Stimulated activated naive B cell treated with anti-CD40 and anti-IgM and Interleukin-4, amounts not matched to agents 10 μg/mL and 1 μg/mL and 100 μg/mL, for 72 hours (primary cell): ENCODE measurements around the gene NRXN3.

ENCODE experiments used
- ATAC-seq, 2 donors: fragments of 150-1000 bp; cut with Tn5 transposase; replicated peaks; 2 replicates each; pipeline ENCODE4 v1.10.0; 2021; ENCODE audit warnings: moderate library complexity in 1 of 2
- DNase-seq: peaks from one replicate; pipeline ENCODE4 v3.0.0; 2021
- H3K27ac Mint-ChIP-seq: one replicate; pipeline ENCODE4 v1.8.0; 2022; ENCODE audit warnings: mild to moderate bottlenecking, mixed read lengths
- H3K27me3 Mint-ChIP-seq, 2 donors: one replicate each; pipeline ENCODE4 v1.8.0; 2022; ENCODE audit warnings: mixed read lengths in 2 of 2
- H3K36me3 Mint-ChIP-seq, 2 donors: one replicate each; pipeline ENCODE4 v1.8.0; 2022; ENCODE audit warnings: mixed read lengths in 2 of 2, mild to moderate bottlenecking in 1 of 2
- H3K4me1 Mint-ChIP-seq, 2 donors: one replicate each; pipeline ENCODE4 v1.8.0; 2022; ENCODE audit warnings: mixed read lengths in 2 of 2, mild to moderate bottlenecking in 1 of 2
- H3K4me3 Mint-ChIP-seq, 2 donors: one replicate each; pipeline ENCODE4 v1.8.0; 2022; ENCODE audit warnings: mild to moderate bottlenecking in 2 of 2, mixed read lengths in 2 of 2, moderate library complexity in 1 of 2
- H3K9me3 Mint-ChIP-seq, 2 donors: one replicate each; pipeline ENCODE4 v1.8.0; 2022; ENCODE audit warnings: mixed read lengths in 2 of 2, mild to moderate bottlenecking in 1 of 2

NRXN3 gene

DNA sequence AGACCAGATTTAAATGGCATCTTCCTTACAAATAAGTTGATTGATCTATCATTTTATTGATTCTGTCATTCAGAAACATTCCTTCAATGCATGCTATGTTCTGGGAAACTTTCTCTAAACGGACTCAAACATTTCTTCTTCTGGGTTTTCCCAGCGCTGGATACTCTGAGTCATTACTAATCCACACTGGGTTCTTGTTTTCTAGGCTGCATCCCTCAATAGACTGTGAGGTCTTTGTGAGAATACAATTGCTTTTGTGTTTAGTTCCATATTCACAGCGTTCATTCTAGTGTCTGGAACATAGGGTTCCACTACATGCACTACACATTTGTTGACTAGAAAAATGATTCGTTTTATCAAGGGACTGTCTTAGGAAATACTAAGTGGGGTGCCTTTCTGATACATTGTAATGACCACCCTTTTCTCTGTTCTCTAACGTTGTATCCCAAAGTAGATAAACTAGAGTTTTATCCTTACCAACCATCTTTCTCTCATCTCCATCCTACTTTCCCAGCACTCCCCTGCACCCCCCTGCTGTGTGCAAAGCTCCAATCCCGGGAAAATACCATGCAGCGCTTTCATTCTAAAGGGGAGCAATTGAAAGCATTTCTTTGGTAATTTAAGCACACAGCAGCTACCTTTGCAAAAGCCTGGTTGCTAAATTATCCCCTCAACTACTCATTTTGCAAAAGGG, 1162.5 kb downstream of the NRXN3 start:
- H3K27me3 Mint-ChIP-seq: no peaks in the 10 kb centered on the region
- peaks cover 0 to 6% of the 10 kb centered on the region in 2 donors for H3K9me3 Mint-ChIP-seq
- H3K36me3 Mint-ChIP-seq: no peaks in the 10 kb centered on the region
- no peak overlapping the region for H3K27ac Mint-ChIP-seq
- DNase-seq (no peak), ATAC-seq (no peak)
- no peaks in the 10 kb centered on the region for H3K4me1 Mint-ChIP-seq
- H3K4me3 Mint-ChIP-seq: no peak overlapping the region

DNA sequence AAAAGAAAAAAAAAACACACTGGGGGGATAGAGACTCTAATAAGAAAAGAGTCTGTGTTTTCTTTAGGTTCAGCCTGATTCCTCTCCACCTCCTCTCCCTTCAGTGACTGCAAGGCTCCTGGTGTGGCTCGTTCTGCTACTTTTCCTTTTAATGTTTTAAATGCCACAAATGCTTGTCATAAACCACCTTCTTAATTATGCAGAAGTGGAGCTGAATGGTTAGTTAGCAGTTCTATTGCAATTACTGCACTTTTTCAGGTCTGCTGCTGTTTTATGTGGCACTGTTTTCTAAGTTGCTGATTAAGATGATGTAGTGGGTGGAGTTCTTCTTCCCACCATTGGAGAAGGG, 1163.0 kb downstream of the NRXN3 start:
- peaks cover 0 to 6% of the 10 kb centered on the region in 2 donors for H3K9me3 Mint-ChIP-seq
- ATAC-seq: no peak
- H3K27ac Mint-ChIP-seq: no peak overlapping the region

DNA sequence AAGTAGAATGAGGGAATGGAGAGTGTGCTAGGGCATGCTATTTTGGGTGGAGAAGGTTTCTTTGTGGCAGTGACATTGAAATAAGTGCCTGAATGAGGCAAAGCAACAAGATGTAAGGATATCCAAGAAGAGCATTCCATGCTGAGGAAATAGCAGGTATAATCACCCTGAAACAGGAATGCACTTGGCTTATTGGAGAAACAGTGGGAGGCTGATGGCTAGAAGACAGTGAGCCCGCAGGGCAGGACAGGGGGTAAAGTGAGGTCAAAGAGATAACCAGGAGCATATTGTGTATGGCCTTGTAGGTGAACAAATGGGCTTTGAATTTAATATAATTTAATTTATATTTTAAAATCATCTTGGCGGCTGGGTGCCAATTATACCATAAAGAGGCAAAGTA, 1164.1 kb downstream of the NRXN3 start:
- H3K36me3 Mint-ChIP-seq: no peaks in the 10 kb centered on the region
- ATAC-seq: no peak
- H3K4me1 Mint-ChIP-seq: no peaks in the 10 kb centered on the region
- H3K27me3 Mint-ChIP-seq: no peaks in the 10 kb centered on the region
- H3K4me3 Mint-ChIP-seq: no peak overlapping the region
- H3K9me3 Mint-ChIP-seq: peaks cover 0 to 6% of the 10 kb centered on the region in 2 donors
- no peak for DNase-seq
- no peak overlapping the region for H3K27ac Mint-ChIP-seq

More for the DNA sequence above, 1163.0 kb downstream of the NRXN3 start:
- H3K36me3 Mint-ChIP-seq: no peaks in the 10 kb centered on the region
- H3K4me3 Mint-ChIP-seq: no peak overlapping the region
- H3K4me1 Mint-ChIP-seq: no peaks in the 10 kb centered on the region
- no peaks in the 10 kb centered on the region for H3K27me3 Mint-ChIP-seq
- DNase-seq: no peak

DNA sequence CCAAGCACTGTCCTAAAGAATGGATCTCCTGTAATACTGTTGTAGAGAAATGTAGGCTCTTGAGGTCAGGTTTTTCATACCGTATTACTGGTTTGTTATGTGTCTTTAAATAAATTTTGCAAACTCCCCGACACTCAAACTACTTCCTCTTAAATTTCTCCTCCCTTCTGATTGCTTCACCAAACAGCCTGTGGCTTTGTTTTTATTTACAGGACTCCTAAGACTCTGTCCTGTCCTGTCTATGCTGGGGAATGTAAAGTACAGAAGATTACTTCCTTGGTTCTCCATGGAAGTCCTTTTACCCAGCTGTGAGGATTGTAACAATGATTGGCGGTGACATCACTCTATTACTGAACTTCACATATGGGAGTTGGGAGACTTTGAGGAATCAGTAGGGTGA, 1167.6 kb downstream of the NRXN3 start:
- H3K4me1 Mint-ChIP-seq: no peaks in the 10 kb centered on the region
- no peak for DNase-seq
- no peak overlapping the region for H3K27ac Mint-ChIP-seq
- no peak overlapping the region for H3K4me3 Mint-ChIP-seq
- peaks cover 0 to 1% of the 10 kb centered on the region in 2 donors for H3K9me3 Mint-ChIP-seq
- H3K27me3 Mint-ChIP-seq: no peaks in the 10 kb centered on the region
- no peak for ATAC-seq
- no peaks in the 10 kb centered on the region for H3K36me3 Mint-ChIP-seq

DNA sequence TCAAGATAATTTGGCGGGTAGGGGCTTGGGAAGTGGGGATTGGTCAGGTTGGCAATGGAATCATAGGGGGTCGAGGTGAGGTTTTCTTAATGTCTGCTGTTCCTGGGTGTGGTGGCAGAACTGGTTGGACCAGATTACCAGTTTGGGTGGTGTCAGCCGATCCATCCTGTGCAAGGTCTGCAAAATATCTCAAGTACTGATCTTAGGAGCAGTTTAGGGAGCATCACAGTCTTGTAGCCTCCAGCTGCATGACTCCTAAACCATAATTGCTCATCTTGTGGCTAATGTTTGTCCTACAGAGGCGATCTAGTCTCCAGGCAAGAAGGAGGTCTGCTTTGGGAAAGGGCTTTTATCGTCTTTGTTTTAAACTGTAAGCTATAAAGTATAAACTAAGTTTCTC, 1172.8 kb downstream of the NRXN3 start:
- peaks cover 0 to 3% of the 10 kb centered on the region in 2 donors for H3K9me3 Mint-ChIP-seq
- no peak for ATAC-seq
- no peaks in the 10 kb centered on the region for H3K4me1 Mint-ChIP-seq
- DNase-seq: no peak
- H3K27ac Mint-ChIP-seq: no peak overlapping the region
- no peaks in the 10 kb centered on the region for H3K27me3 Mint-ChIP-seq
- no peaks in the 10 kb centered on the region for H3K36me3 Mint-ChIP-seq
- no peak overlapping the region for H3K4me3 Mint-ChIP-seq

DNA sequence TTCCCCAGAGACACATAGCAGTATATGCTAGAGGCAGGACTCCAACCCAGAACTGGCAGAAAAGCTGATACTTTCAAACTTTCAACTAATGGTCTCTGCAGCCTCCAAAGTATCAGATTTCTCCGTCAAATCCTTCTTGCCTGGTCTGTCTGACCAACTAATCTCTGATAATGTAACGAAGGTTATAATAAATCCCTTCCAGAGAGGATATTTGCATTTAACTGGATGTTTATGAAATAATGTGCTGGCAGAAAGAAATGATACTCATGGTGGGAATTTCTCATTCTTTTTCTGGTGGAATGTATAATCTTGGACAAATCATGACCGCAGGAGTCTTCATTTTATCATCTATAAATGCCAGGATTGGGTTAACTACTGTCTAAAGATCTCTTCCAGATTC, 1180.8 kb downstream of the NRXN3 start:
- DNase-seq (no peak), ATAC-seq (no peak)
- H3K4me3 Mint-ChIP-seq: no peak overlapping the region
- H3K4me1 Mint-ChIP-seq: no peaks in the 10 kb centered on the region
- H3K27me3 Mint-ChIP-seq: no peaks in the 10 kb centered on the region
- no peaks in the 10 kb centered on the region for H3K9me3 Mint-ChIP-seq
- no peaks in the 10 kb centered on the region for H3K36me3 Mint-ChIP-seq
- no peak overlapping the region for H3K27ac Mint-ChIP-seq

DNA sequence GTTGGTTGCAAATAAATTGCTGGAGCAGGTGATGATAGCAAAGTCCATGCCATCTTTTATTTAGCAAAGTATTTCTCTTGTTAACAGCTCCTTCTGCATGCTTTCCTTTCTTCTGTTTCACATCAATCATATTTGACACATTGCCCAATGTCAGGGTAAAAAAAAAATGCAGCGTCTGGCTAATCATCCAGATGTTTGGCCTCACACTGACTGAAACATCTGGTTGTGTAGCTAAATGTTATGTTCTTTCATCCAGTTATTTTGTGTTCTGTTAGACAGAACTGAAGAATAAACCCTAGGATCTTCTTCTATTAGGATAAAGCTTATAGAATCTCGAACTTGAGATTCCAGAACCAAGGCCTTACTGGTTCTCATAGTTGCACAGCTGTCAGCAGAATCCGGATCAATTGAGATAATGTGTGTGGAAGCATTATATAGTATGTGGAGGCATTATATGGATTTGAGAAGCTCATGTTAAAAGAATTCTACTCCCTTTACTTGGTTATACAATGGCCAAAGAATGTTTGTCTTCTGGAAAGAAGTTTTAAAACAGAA, 1182.0 kb downstream of the NRXN3 start:
- H3K27ac Mint-ChIP-seq: no peak overlapping the region
- no peaks in the 10 kb centered on the region for H3K4me1 Mint-ChIP-seq
- H3K36me3 Mint-ChIP-seq: no peaks in the 10 kb centered on the region
- no peaks in the 10 kb centered on the region for H3K9me3 Mint-ChIP-seq
- ATAC-seq (no peak), DNase-seq (no peak)
- no peaks in the 10 kb centered on the region for H3K27me3 Mint-ChIP-seq
- no peak overlapping the region for H3K4me3 Mint-ChIP-seq

DNA sequence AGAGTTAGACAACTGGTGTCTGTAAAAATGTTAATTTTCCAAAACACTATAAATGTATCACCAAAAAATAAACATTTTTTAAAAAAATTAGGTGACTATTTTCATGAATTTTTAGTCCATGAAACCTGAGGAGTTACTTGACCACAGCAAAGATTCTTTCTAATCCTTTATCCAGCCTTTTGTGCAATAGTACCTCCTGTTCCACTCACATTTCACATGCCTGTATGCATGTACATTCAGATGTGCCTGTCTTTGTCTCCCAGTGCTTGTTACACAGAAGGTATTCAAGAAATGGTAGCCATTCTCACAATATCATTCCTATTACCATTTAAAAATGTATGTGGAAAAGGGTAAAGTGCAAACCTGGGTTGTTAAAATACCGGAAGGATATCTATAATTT, 1184.2 kb downstream of the NRXN3 start:
- no peak for DNase-seq
- Mint-ChIP-seq H3K27ac (no peak overlapping the region), H3K36me3 (no peaks in the 10 kb centered on the region), H3K4me1 (no peaks in the 10 kb centered on the region), H3K27me3 (no peaks in the 10 kb centered on the region), H3K4me3 (no peak overlapping the region), H3K9me3 (no peaks in the 10 kb centered on the region)
- no peak for ATAC-seq

DNA sequence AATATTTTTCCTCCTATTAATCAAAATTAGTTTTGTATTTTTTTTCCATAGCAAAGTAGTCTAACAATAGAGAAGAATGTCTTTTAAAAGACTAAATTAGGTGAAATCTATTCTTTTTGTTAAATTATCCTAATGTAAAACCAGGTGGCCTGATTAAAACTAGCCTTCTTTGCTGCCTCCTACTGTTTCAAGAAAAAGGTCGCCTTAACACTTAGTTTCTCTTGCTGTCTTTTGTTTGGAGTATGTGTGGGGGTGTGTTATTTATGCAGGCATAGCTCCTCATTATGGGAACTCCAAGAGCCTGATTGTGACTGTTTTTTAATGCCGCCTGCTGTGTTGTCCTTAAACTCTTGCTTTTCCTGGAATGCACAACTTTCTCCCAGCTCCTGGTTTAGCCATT, 1185.9 kb downstream of the NRXN3 start:
- no peaks in the 10 kb centered on the region for H3K9me3 Mint-ChIP-seq
- H3K27me3 Mint-ChIP-seq: no peaks in the 10 kb centered on the region
- no peaks in the 10 kb centered on the region for H3K4me1 Mint-ChIP-seq
- H3K4me3 Mint-ChIP-seq: no peak overlapping the region
- no peak for ATAC-seq
- no peaks in the 10 kb centered on the region for H3K36me3 Mint-ChIP-seq
- H3K27ac Mint-ChIP-seq: no peak overlapping the region
- no peak for DNase-seq

DNA sequence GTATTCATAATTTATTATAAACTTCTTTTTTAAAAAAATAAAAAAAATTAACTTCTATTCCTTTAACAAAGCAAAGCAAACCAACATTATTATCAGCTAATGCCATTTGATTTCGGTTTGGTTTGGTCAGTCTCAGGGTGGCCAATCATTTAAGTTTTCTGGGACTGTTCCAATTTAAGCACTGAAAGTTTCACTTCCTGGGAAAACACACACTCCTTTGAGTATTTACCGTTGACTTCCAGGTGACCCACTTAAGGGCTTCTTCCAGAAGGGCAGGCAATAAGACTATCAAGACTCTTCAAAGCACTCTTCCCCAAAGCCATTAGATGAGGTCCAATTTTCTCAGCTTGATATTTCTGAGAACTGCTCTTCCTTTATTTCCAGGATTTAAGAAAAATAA, 1187.1 kb downstream of the NRXN3 start:
- no peaks in the 10 kb centered on the region for H3K36me3 Mint-ChIP-seq
- H3K27ac Mint-ChIP-seq: no peak overlapping the region
- H3K4me1 Mint-ChIP-seq: no peaks in the 10 kb centered on the region
- ATAC-seq: no peak
- no peaks in the 10 kb centered on the region for H3K27me3 Mint-ChIP-seq
- H3K9me3 Mint-ChIP-seq: no peaks in the 10 kb centered on the region
- no peak overlapping the region for H3K4me3 Mint-ChIP-seq
- no peak for DNase-seq

DNA sequence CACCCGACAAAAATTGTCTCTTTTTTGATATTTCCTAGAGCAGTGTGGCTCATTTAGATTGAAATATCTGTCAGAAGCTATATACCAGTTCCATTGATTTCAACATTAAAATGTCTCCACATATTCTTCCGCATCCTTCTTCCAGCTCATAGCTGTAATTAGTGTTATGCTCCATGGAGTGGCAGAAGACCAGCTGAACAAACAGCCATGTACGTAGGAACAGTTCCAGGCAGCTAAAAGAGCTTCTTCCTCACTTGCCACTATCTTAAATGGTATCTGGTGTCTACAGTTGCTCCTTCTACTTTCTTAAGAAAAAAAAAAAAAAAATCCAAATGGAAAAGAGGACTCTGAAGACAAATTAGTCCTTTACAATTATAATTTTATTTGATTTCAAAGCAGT, 1193.1 kb downstream of the NRXN3 start:
- DNase-seq: no peak
- Mint-ChIP-seq H3K9me3 (peaks cover 0 to 4% of the 10 kb centered on the region in 2 donors), H3K4me3 (no peak overlapping the region), H3K36me3 (no peaks in the 10 kb centered on the region), H3K4me1 (no peaks in the 10 kb centered on the region), H3K27ac (no peak overlapping the region), H3K27me3 (no peaks in the 10 kb centered on the region)
- no peak for ATAC-seq

DNA sequence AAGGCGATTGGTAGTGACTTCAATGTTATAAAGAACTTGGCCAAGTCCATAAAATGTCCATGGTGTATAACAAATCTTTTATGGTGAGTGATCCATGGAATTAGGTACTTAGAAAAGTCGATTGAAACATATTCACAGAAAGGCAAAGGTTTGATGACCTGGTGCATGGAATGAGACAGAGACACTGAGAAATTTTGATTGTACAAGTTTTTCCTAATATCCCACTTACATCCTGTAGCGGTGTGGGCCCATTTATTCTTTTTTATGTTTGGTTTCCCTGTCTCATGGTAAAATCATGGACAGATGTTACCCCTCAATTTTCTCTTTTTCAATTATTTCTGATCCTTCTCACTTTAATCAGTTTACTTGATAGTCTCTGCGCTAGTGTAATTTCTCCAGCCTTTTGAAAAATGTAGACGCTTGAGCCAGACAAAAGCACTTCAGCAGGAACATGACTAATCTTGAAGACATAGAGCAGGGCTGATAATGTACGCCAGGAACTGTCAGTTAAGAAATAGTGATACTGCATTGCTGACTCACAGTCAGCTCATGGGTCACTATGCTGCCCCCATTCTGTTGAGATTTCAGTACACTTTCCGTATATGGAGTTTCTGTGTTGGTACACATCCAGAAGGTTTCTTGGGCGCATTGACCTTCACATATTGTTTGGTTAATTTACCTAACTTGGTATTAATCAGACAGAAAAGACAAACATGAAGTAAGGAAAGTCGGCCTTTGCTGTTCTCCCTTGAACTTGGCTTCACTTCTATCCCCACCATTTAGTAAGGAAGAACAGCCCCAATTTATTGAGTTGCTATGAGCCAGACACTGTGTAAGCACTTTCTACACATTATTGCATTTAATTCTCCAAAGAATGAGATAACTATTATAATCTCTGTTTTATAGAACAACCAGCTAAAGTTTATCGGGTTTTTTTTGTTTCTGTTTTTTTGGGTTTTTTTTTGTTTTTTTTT, 1199.5 kb downstream of the NRXN3 start:
- H3K4me3 Mint-ChIP-seq: no peak overlapping the region
- H3K9me3 Mint-ChIP-seq: peaks cover 3 to 7% of the 10 kb centered on the region in 2 donors
- H3K27ac Mint-ChIP-seq: no peak overlapping the region
- DNase-seq: no peak
- no peak for ATAC-seq
- no peaks in the 10 kb centered on the region for H3K27me3 Mint-ChIP-seq
- no peaks in the 10 kb centered on the region for H3K4me1 Mint-ChIP-seq
- H3K36me3 Mint-ChIP-seq: no peaks in the 10 kb centered on the region

DNA sequence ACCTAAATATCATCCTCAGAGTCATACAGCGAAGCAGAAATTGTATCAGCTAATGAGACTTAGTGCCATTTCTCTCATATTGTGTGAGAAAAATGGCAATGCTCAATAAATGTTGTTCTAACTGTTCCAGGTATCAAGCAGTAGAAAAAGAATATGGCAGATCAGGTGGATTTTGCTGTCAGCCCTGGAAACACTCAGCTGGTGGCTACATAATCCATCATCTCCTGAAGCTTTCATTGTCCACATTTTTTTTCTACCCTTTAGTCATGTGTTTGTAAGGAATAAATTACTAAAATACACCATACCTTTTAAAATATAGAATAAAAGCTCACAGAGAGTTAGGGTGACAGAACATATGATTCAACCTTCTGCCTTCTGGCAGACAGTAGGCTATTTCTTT, 1200.8 kb downstream of the NRXN3 start:
- H3K4me1 Mint-ChIP-seq: no peaks in the 10 kb centered on the region
- H3K27ac Mint-ChIP-seq: no peak overlapping the region
- H3K4me3 Mint-ChIP-seq: no peak overlapping the region
- DNase-seq (no peak), ATAC-seq (no peak)
- peaks cover 3 to 7% of the 10 kb centered on the region in 2 donors for H3K9me3 Mint-ChIP-seq
- no peaks in the 10 kb centered on the region for H3K27me3 Mint-ChIP-seq
- no peaks in the 10 kb centered on the region for H3K36me3 Mint-ChIP-seq

DNA sequence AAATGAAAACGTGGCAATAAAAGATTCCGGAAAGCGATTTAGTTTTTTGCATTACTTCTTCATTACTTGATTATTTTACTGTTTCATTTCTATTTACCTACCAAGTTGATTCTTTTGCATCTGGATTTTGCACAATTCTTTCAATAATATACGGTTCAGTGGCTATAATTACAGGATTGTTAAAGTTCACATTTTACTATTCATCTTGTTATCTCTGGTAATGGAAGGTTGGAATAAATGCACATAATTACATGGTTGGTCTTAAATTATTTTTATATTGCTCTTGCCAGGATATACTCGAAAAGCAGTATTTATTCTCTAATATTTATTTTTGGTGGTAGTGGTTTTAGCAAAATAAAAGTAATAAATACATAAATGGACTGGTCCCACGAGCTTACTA, 1203.3 kb downstream of the NRXN3 start:
- H3K27ac Mint-ChIP-seq: no peak overlapping the region
- no peak overlapping the region for H3K4me3 Mint-ChIP-seq
- DNase-seq (no peak), ATAC-seq (no peak)
- H3K36me3 Mint-ChIP-seq: no peaks in the 10 kb centered on the region
- no peaks in the 10 kb centered on the region for H3K27me3 Mint-ChIP-seq
- H3K9me3 Mint-ChIP-seq: peaks cover 3% of the 10 kb centered on the region in 2 donors
- H3K4me1 Mint-ChIP-seq: no peaks in the 10 kb centered on the region

DNA sequence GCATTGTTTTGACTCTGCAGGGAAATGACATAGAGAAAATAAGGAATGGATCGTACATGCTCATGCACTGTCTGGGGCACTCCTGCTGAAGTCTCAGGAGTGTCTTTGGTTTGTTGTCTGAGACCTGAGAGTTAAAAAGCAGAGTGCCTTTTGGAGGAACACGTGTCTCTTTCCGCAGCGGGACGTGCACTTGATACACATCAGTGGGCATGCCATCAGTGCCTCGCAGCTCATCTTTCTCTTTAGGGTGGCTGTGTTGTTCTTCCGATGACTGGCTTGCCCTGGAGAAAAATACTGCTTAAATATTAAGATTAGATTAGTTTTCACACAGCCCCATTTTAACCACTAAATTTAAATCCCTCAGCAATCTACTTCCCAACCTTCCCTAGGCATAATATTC, 1205.2 kb downstream of the NRXN3 start:
- Mint-ChIP-seq H3K4me1 (no peaks in the 10 kb centered on the region), H3K27ac (no peak overlapping the region), H3K9me3 (peaks cover 0 to 3% of the 10 kb centered on the region in 2 donors), H3K27me3 (no peaks in the 10 kb centered on the region), H3K36me3 (no peaks in the 10 kb centered on the region), H3K4me3 (no peak overlapping the region)
- DNase-seq (no peak), ATAC-seq (no peak)
